Kidney (tissue), 22 donors: ENCODE data around the gene BROX. TPM values are rescaled to one million over a fixed set of nuclear protein-coding genes. Genes with fewer than 3 reads are reported as not detected.
A peak's percentile ranks its signal among the peaks of the same experiment; 100 is the strongest.
"Not testable (repeated sequence)": the region's sequence is repeated elsewhere in the genome, so short reads cannot be mapped to it uniquely, and the experiment has no call there.

Experiments
- DNase-seq, 5 donors: peaks; one replicate each; pipeline ENCODE4 v3.0.0-alpha.2; 2013 to 2020
- FAIRE-seq: peaks from 2 replicates; lab custom pipeline; 2012; peaks lifted over from hg19 to GRCh38; lab: Jason Lieb, UNC
- H3K27ac ChIP-seq, 2 donors: one replicate each; pipeline ENCODE4 v1.7.0; 2013; ENCODE audit warnings: low read depth in 2 of 2, low read length in 2 of 2, inconsistent platforms in 1 of 2
- H3K27me3 ChIP-seq: one replicate; pipeline ENCODE4 v1.7.1; 2013; ENCODE audit warnings: low read length, inconsistent platforms; ENCODE audit not compliant: control insufficient read depth, insufficient read depth
- H3K36me3 ChIP-seq, 3 donors: one replicate each; pipeline versions ENCODE4 v1.7.0 to v1.7.1; 2013; ENCODE audit warnings: low read length in 3 of 3, control low read depth in 1 of 3, inconsistent platforms in 1 of 3; ENCODE audit not compliant: insufficient read depth in 3 of 3, control insufficient read depth in 2 of 3
- H3K4me1 ChIP-seq, 3 donors: one replicate each; pipeline versions ENCODE4 v1.7.0 to v1.7.1; 2013; ENCODE audit warnings: low read length in 3 of 3, inconsistent platforms in 1 of 3, low read depth in 1 of 3; ENCODE audit not compliant: control insufficient read depth in 2 of 3, insufficient read depth in 2 of 3
- H3K4me3 ChIP-seq, 3 donors: one replicate each; pipeline versions ENCODE4 v1.7.0 to v1.8.1; 2013; ENCODE audit warnings: low read length in 3 of 3, control low read depth in 1 of 3, inconsistent platforms in 1 of 3
- H3K9ac ChIP-seq, 3 donors: one replicate each; pipeline versions ENCODE4 v1.7.0 to v1.7.1; 2013; ENCODE audit warnings: low read length in 3 of 3, control low read depth in 1 of 3, inconsistent platforms in 1 of 3
- H3K9me3 ChIP-seq, 3 donors: one replicate each; pipeline versions ENCODE4 v1.7.0 to v1.7.1; 2013; ENCODE audit warnings: low read length in 3 of 3, control low read depth in 1 of 3, inconsistent platforms in 1 of 3; ENCODE audit not compliant: control insufficient read depth in 2 of 3, insufficient read depth in 1 of 3
- CTCF ChIP-seq: IDR thresholded peaks from 3 replicates; pipeline ENCODE4 v1.5.1; 2012; ENCODE audit warnings: mild to moderate bottlenecking, moderate library complexity, borderline replicate concordance; ENCODE audit not compliant: insufficient read depth; ENCODE audit errors: extremely low read depth
- intact Hi-C: fragments of 100-400 bp; cut with DNase I; formaldehyde crosslinking; loops from one replicate; pipeline ENCODE4 v1.11.1; 2022
- long read RNA-seq, 10 donors: library from polyadenylated mRNA in 1 of 10; unstranded in 1 of 10; transcript quantifications; one replicate each; pipeline ENCODE4 v2.0.0 and lab custom pipeline, GENCODE V29; 2021 to 2026
- polyA plus RNA-seq: library from polyadenylated mRNA; stranded (reverse); fragments of 350-450 nt; fragmentation: Illumina TruSeq; extraction: RNeasy Lipid Tissue Mini Kit (QIAGEN cat#74804); gene quantifications from one replicate; pipeline ENCODE4 v1.2.3, GENCODE V29; 2014; ENCODE audit warnings: low read depth, low replicate concordance; ENCODE audit not compliant: insufficient read depth
- total RNA-seq: library from RNA; stranded (reverse); fragmentation: NEBNext Ultra II Directional; extraction: Animal tissue kit (Norgen Biotek cat#: 25700); gene quantifications from one replicate; pipeline ENCODE4 v1.2.1, GENCODE V29; 2021
- donor health status: control.
- donor health status: control.
- donor health status: control.
- donor health status: control.
- donor health status: control.
- donor health status: DM: yes; HTN: yes; CAD: no.
- donor health status: Normal renal cell carcinoma (clear cell type).

BROX gene
- total RNA-seq (52.1 TPM), polyA plus RNA-seq (18.0 TPM)
- long read RNA-seq, donor 1, full-length matches to known transcripts: 2 of 2 reads
- long read RNA-seq, donor 1, partial matches to known transcripts: 0 of 2 reads
- long read RNA-seq, donor 1, other reads (novel, unspliced or antisense): 0 of 2 reads
- long read RNA-seq, donor 2, partial matches to known transcripts: 0 of 2 reads
- long read RNA-seq, donor 2, other reads (novel, unspliced or antisense): 0 of 2 reads
- long read RNA-seq, donor 3: 0 reads
- long read RNA-seq, donor 4, full-length matches to known transcripts: 4 of 4 reads
- long read RNA-seq, donor 4, partial matches to known transcripts: 0 of 4 reads
- long read RNA-seq, donor 4, other reads (novel, unspliced or antisense): 0 of 4 reads
- long read RNA-seq, donor 5: 0 reads
- long read RNA-seq, donor 6, partial matches to known transcripts: 0 of 1 reads
- long read RNA-seq, donor 6, other reads (novel, unspliced or antisense): 0 of 1 reads
- long read RNA-seq, donor 7, partial matches to known transcripts: 4 of 25 reads
- long read RNA-seq, donor 7, other reads (novel, unspliced or antisense): 20 of 25 reads
- long read RNA-seq, donor 8, full-length matches to known transcripts: 1 of 1 reads
- long read RNA-seq, donor 8, partial matches to known transcripts: 0 of 1 reads
- long read RNA-seq, donor 8, other reads (novel, unspliced or antisense): 0 of 1 reads
- long read RNA-seq, donor 9, partial matches to known transcripts: 0 of 1 reads
- long read RNA-seq, donor 9, other reads (novel, unspliced or antisense): 0 of 1 reads
- long read RNA-seq, donor 10, full-length matches to known transcripts: 2 of 2 reads
- long read RNA-seq, donor 10, partial matches to known transcripts: 0 of 2 reads
- long read RNA-seq, donor 10, other reads (novel, unspliced or antisense): 0 of 2 reads

- Histone ChIP-seq H3K9ac (peak within 1 kb of the TSS; percentile 91 to 99 (median 97)), H3K36me3 (peaks cover 0 to 4% (median 0%) of the 10 kb centered on the region in 3 donors), H3K4me3 (peak within 1 kb of the TSS; percentile 91 to 100 (median 97)), H3K9me3 (no peaks in the 10 kb centered on the region), H3K27me3 (no peaks in the 10 kb centered on the region), H3K27ac (peak within 1 kb of the TSS; percentile 98 to 99), H3K4me1 (peaks cover 0 to 3% (median 2%) of the 10 kb centered on the region in 3 donors)
- intact Hi-C loops: no loop called here
- FAIRE-seq (no peak), DNase-seq (peak; percentile 95 to 98 (median 95))
- no peak for TF ChIP-seq CTCF
Observed at GRCh38 chr1:222712253-222713090, at the start of gene BROX, which contains the start of gene AIDA. TSS of gene BROX (plus strand) at chr1:222712564. CDS start at chr1:222715700, 3,136 bp downstream. TSS of gene AIDA (minus strand) at chr1:222712491. CDS start at chr1:222712317, 174 bp downstream.

GRCh38 chr1:222663431-222663934, 48.9 kb upstream of the BROX start:
- FAIRE-seq (no peak), DNase-seq (no peak)
- no peaks in the 10 kb centered on the region for H3K4me1 ChIP-seq
- intact Hi-C loops: no loop called here
- H3K9ac ChIP-seq: no peak overlapping the region
- TF ChIP-seq CTCF: no peak
- H3K9me3 ChIP-seq: no peaks in the 10 kb centered on the region
- no peak overlapping the region for H3K4me3 ChIP-seq
- peaks cover 12 to 74% (median 60%) of the 10 kb centered on the region in 3 donors for H3K36me3 ChIP-seq
- no peaks in the 10 kb centered on the region for H3K27me3 ChIP-seq
- no peak overlapping the region for H3K27ac ChIP-seq

GRCh38 chr1:222665964-222666363, 46.4 kb upstream of the BROX start:
- DNase-seq (no peak), FAIRE-seq (no peak)
- Histone ChIP-seq H3K27me3 (no peaks in the 10 kb centered on the region), H3K4me3 (no peak overlapping the region), H3K9me3 (no peaks in the 10 kb centered on the region), H3K9ac (no peak overlapping the region), H3K4me1 (no peaks in the 10 kb centered on the region), H3K36me3 (peaks cover 10 to 56% (median 44%) of the 10 kb centered on the region in 3 donors), H3K27ac (no peak overlapping the region)
- intact Hi-C loops: no loop called here
- no peak for TF ChIP-seq CTCF

- FAIRE-seq, H3K27me3 ChIP-seq, H3K27ac ChIP-seq, DNase-seq, H3K9me3 ChIP-seq, H3K4me1 ChIP-seq, H3K9ac ChIP-seq, H3K4me3 ChIP-seq, intact Hi-C loops: not testable (repeated sequence)
- H3K36me3 ChIP-seq: peaks cover 10 to 42% (median 30%) of the 10 kb centered on the region in 3 donors
Observed at GRCh38 chr1:222668184-222668583, 44.2 kb upstream of the BROX start.

GRCh38 chr1:222669107-222669506, 43.3 kb upstream of the BROX start:
- H3K9me3 ChIP-seq, H3K9ac ChIP-seq, H3K27me3 ChIP-seq, DNase-seq, H3K27ac ChIP-seq, H3K4me1 ChIP-seq, H3K4me3 ChIP-seq, FAIRE-seq, intact Hi-C loops: not testable (repeated sequence)
- peaks cover 2 to 33% (median 23%) of the 10 kb centered on the region in 3 donors for H3K36me3 ChIP-seq
